HG03442 (cell line): ENCODE measurements around the gene PLCB1.

Source experiments
- ATAC-seq: cut with Tn5 transposase; IDR thresholded peaks from one replicate; pipeline ENCODE4 v1.9.1; 2021; ENCODE audit warnings: mild to moderate bottlenecking, moderate library complexity; ENCODE audit not compliant: unreplicated experiment

PLCB1 gene

DNA sequence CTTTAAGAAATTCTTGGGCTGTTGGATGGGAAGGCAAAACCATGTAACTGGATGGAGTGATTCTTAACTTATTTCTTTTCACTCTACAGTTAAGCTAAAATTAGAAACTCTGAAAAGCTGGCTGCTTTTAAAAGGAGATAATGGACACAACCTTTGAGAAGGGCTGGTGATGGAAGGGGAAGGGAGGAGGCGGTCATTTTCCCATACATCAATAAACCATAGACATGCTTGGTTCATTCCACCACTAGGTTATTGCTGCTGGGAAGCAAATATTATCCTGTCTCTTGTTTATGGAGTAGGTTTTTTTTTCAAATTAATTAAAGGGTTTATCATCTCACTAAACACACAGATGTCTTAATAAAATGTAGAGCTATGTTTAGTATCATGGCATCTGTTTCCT, 76.2 kb downstream of the PLCB1 start:
- ATAC-seq: no peak

DNA sequence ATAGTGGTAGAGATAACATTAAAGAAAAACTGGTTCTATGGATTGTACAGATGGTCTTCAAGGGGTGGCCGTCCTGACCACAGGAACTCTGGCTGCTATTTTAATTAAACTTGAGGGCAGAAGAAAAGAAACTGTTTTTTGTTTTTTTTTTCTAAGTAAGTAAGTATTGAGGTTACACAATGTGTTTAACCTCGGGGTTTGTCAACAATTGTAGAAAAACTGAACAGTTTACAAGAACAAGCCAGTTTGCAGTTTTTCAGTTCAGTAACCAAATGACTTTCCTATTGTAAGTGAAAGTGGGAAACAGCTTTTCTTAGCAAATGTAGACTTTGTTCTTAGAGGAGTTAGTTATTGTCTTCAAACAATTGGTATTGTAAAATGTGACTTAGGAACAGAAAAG, 77.0 kb downstream of the PLCB1 start:
- peak; percentile 43 for ATAC-seq

DNA sequence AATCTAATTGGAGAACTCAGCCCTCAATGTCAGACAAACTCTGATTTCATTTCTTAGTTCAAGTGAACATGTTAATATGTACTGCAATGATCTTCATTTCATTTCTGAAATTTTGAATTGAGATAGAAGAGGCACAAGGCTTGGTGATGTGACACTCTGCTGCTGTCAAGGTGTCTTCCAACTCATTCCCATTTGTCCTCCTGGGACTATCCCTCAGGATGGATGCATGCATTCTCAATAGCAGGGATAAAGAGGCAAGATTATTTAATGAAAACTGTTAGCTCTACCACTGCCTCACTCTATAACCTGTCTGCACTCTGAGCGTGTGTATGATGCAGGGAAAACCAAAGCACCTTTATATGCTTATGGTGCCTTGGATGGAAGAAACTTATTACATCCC, 78.7 kb downstream of the PLCB1 start:
- no peak for ATAC-seq

DNA sequence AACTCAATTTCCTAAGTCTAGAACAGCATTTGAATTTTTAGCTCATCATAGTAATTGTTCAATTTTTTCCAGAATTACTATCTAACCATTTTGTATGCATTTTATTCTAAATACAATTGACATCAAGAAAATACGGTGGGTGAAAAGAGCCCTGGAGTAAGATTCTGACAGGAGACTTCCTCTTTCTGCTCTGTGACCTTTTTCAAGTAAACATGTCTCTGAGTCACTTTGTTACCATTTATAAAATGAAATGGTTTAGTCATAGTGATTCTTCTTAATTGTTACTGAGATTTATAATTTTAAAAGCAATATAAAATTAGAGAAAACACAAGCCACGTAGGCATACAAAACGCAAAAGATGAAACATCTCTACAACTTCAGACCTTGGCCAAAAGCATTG, 80.2 kb downstream of the PLCB1 start:
- no peak for ATAC-seq

DNA sequence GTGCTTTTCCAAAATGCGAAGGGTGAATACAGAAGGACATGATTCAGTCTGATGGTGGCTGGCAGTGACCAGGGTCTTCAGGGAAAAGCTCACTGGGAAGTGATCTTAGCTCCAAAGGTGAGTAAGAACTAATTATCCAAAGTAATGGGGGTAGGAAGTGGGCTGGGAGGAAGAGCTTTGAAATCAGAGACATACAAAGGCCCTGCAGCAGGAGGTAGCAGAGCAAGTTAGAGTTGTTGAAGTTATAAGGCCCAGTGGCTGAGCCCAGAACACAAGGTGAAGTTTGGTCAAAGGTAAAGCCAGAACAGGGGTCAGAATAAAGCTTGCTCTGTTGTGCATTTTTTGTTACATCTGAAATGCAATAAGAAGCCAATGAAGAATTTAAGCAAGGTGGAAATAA, 81.2 kb downstream of the PLCB1 start:
- no peak for ATAC-seq

DNA sequence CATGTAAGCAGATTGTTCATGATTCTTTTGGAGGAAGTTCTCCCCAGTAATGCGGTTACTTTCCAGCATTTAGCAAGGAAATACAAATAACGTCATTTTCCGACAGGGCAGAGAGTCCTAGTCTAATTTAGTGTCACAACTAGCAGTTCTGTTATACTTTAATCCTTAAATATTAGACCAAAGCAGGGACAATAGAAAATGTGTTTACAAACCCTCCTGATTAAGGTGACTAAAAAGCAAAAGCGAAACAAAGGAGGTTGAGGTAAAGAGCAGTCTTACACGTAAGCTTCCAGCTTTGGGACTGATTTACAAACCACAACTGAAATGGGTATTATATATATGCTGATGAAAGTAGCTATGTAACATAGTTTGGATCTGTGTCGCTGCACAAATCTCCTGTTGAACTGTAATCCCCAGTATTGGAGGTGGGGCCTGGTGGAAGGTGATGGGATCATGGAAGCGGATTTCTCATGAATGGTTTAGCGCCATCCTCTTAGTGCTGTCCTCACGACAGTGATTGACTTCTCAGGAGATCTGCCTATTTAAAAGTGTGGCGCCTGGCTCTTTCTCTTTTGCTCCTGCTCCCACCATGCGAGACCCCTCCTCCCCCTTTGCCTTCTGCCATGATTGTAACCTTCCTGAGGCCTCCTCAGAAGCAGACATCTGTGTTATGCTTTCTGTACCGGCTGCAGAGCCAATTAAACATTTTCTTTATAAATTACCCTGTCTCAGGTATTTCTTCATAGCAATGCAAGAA, 81.9 kb downstream of the PLCB1 start:
- ATAC-seq: peak; percentile 79

DNA sequence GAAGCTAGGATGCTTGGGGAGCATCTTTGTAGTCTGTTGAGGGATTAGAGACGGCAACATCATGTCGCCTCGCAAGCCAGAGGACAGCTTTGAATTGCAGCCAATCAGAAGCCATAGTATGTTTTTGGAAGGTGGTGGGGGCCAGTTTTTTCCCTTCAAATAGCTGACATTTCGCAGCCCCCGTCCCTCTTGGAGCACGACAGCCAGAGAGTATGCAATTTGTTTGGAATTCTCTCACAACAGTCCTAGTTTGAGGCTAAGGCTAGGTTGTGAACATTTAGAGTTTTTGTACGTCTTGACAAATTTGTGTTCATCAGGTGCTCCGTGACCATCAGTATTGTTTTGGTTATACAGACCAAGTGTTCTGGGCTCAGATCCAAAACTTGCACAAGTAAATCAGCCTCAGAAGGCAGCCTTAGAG, 83.3 kb downstream of the PLCB1 start:
- no peak for ATAC-seq

DNA sequence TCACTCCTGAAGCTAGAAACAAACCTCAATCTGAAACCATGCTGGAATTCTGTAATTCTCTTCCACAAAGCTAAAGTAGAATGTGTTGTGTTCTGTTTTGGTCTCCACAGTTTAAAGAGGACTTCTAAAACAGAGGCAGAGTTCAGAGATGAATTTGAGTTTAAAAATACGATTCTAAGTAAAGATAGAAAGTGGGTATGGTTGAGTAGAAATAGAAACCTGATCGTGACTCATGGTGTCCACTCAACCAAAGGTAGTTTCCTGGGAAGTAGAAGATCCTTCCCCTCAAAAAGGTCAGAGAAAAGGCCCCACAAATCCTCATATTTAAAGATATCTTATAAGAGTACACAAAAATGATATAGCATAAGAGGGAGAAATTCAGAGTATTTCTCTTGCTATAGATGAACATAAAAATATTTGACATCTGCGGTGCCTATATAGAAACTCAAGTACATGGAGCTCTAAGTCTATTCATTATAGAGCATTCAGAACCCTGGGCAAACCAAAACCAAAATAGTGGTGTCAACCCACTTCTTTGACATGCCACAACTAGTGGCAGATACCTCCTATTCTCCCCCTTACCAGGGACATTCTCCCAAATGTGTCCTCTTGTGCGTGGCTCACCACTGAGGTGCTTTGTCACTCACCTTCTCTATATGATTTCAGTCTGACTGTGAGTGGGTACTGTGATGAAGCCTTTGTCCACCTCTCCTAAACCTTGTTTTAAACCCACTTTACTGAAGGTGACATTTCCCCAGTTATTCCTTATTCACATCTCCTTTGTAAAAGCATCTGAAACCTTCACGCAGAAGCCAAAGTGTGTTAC, 84.5 kb downstream of the PLCB1 start:
- peak; percentile 46 for ATAC-seq

DNA sequence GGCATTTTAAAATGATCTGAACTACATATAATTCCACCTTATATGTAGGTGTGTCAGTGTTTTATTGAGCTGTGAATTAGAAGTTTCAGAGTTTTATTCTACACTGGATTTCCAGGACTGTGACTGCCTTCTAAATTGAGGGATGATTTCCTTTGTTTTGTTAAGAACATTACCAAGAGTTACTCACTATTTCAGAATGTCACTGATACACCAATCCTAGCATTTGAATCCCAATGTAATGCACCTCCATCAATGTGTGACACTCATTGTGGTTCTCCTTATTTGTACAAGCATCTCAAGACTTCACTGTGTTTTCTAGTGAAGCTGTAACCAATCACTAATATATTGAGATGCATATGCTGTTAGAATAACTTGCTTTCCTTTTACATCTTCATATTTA, 86.8 kb downstream of the PLCB1 start:
- ATAC-seq: no peak

DNA sequence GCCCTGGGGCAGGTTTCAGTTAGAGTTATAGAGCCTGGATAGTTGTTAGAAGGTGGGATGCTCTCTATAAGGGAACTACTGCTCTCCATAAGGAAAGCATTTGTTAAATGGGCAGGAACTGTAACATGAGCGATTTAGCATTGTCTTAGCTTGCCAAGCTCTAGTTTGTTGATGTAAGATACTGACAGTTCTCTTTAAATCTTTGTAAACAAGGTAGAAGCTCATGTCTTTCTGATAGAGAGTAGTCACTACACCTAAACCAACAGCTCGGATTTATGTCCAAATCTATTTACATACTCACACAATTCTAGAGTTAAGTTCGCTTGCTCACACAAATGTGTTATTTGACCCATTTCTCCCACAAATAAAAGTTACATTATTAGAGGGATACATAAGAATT, 87.3 kb downstream of the PLCB1 start:
- no peak for ATAC-seq

DNA sequence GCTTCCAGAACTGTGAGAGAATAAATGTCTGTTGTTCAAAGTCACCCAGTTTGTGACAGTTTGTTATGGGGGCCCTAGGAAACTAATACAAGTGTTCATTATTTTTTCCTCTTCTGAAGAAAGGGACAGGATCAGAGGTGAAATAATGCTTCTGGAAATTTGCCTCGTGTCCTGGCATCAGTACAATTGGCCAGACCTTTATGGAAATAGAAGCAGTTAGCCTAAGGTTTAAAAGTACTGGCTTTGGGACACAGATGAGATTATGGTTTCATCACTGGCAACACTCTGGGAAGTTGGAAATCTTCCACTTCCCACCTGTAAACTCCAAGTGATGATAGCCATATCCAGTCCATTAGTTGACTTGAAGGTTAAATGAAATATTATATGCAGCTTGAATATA, 88.7 kb downstream of the PLCB1 start:
- no peak for ATAC-seq

DNA sequence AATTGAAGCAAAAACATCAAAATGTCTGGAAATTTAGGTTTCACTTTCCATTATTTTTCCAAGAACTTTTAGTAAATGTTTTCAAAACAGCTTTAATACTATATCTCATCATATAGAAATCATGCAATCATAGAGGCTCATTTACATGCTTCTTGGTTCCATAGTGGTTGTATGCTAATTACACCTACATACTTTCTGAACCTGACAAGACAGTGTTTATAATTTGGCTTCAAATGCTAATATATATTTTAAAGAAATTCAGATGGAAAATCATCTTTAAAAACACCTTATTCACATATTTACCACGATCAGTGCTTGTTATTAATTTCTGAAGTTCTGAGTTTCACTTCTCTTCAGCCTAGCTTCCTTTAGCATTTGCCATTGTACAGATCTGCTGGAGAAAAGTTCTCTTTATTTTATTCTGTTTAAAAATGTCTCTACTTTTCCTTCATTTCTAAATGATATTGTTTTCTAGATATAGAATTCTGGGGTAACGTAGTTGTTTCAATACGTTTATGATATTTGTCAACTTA, 89.9 kb downstream of the PLCB1 start:
- ATAC-seq: peak; percentile 82

DNA sequence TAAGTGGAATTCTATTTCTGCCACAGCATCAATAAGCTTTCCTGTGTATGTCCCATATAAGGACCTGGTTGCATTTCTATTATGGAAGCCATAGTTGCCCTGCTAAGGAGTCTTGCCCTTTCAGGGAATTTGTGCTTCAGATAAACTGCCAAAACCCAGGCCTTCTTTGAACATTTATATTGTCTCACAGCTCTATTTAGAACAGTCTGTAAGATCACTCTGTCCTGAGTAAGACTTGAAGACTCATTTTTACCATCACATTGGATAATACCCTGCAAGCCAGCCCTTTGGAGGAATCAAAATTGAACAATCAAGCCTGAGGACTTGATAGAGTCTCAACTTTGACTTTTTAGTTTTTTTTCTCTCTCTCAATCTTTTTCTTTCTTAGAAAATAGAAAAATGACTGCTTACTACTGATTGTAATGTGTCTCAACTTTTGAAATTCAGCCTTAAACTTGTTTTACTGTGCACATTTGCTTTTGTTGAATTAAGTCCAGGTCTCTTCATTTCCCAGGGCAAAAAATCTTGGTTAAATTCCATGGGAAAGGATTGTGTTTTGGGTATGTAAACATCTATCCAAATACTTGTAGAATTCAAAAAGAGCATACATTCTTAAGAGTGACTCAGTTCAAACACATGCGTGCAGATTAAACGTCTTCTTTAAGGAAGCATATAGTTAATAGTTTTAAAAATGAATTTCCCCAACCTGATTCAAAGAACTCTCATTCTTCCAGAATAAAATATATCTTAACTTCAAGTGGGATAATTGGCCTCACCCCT, 91.2 kb downstream of the PLCB1 start:
- no peak for ATAC-seq

DNA sequence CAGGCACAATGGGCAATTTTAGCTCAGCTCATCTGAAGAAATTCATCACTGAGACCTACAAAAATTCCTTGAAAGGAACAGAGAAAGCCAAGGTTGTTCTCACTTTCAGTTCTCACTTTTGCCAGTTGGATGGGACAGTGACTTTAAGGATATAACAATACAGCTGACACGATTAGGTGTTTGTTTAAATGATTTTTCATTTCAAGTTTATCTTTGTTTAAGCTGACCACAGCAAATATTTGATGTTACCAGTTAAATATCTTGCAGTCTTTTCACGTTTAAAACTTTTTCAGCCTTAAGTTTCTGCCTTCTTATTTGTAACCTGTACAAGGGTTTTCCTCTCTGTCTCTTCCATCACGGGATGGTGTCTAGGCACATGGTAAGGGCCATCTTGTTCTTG, 93.6 kb downstream of the PLCB1 start:
- ATAC-seq: no peak

DNA sequence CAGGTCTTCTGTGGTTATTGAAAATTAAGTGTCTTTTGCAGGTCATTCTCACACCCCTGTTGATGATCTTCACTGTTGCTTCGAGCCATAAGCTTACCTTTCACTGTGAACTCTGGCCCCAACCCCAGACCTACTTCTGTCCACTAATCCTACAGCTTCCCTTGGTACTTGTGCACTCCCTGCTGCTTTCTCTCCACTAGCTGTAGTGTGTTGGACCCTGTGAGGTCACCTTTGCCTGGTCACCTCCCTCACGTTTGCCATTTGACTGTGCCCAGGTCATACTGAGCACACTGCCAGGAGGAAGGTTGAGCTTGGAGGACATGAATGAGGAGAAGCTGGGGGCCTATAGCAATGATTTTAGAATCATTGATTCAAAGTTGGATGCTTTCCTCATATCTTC, 94.0 kb downstream of the PLCB1 start:
- no peak for ATAC-seq

DNA sequence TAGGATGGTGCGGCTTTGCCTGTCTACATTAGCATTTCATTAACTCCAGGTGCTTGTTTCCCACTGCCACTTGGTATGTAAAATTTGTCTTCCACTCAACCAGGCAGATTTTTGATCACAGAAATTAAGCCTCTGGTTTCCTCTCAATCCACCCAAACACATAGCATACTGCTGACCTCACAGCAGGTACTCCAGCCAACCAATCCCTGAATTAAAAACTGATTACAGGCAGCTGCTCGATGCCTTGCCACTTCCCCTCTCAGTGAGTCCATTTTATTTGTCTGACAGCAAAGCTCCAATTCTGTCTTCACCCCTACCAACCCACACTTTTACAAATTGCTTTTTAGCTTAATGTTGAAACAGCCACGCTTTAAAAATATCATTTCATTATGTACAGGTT, 95.2 kb downstream of the PLCB1 start:
- no peak for ATAC-seq

DNA sequence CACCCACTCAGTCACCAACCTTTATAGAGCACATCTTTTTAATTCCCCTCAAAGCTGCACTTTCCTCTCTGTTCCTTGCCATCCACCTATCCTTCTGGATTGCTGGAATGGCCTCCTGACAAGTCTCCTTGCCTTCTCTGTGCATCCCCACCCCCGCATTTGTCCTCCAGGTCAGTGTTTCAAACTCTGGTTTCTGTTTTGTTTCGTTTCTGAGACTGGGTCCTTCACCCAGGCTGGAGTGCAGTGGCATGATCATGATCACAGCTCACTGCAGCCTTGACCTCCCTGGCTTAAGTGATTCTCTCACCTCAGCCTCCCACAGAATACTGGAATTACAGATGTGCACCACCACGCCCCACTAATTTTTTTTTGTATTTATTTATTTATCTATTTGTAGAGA, 96.2 kb downstream of the PLCB1 start:
- peak; percentile 53 for ATAC-seq

DNA sequence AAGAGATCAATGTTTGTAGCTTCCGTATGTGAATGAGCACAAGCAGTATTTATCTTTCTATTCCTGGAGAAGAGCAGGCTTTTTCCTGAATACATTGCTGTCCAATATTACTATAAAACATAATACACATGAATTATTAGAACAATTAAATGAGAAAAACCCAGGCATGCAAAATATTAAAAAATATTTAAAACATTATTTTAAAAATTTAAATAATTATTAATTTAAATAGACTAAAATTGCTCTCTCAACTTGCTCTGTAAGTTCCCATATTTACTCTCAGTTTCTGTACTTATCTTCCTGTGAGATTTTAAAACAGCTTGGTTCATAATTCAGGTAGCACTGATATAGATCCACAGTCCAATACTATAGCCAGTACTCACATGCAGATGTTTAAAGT, 97.0 kb downstream of the PLCB1 start:
- no peak for ATAC-seq

DNA sequence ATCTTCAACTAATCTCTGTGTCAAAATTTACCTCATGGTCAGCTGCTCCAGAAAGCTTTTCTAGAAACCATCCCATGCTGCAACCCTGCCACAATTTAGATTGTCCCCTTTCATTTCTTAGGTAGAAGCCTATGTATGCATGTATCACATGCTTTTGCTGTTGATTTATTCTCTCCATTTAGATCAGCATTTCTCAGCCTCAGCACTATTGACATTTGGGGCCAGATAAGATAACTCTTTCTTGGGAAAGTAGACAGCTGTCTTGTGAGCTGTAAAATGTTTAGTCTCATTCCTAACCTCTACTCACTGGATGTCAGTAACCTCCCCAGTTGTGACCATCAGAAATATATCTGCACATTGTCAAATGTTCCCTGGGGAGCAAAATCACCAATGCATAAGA, 99.0 kb downstream of the PLCB1 start:
- ATAC-seq: no peak

DNA sequence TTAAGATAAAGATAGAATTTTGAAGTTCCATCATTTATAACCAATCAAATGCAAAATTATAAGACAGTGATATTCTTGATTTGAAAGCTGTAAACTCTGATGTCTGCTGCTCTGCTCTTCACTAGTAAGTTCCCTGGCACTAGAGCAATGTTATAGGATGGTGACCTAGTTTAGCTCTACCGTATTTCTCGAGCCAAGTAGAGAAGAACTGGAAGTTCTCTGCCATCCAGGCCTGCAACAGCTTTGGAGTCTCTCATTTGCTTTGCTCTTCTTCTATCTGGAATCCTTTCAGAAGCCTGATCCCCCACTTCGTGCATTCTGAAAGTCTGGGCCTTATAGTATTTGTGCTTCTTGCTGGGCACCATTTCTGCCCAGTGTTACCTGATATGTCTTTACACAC, 100.3 kb downstream of the PLCB1 start:
- ATAC-seq: no peak

DNA sequence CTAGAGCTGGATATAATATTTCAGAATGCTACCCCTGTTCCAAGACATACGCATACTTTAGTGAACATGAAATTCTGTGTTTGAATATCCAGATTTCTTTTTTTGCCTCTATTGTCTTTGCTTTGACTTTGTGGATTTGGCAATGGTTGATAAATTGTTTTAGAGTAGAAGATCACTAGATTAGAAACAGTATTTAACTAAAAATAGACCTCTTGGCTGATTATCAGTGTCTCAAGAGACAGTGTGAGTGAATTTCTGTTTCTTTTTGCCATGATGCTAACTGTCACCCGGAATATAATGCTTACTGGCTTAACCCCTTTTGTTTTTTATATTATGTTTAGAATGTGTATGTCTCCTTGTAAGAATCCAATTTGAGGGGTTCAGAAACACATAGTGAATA, 102.5 kb downstream of the PLCB1 start:
- no peak for ATAC-seq
